Activated T-cell treated with anti-CD3 and anti-CD28 coated beads, Interleukin-2, amount 50 U/mL, for 1 hour (primary cell): Measurements from ENCODE around the gene GRAMD1B.
A peak's percentile ranks its signal among the peaks of the same experiment; 100 is the strongest.
"Not testable (repeated sequence)": the region's sequence is repeated elsewhere in the genome, so short reads cannot be mapped to it uniquely, and the experiment has no call there.

Experiments used
- DNase-seq: peaks from one replicate; pipeline ENCODE4 v3.0.0-alpha.2; 2020

Gene GRAMD1B

DNA sequence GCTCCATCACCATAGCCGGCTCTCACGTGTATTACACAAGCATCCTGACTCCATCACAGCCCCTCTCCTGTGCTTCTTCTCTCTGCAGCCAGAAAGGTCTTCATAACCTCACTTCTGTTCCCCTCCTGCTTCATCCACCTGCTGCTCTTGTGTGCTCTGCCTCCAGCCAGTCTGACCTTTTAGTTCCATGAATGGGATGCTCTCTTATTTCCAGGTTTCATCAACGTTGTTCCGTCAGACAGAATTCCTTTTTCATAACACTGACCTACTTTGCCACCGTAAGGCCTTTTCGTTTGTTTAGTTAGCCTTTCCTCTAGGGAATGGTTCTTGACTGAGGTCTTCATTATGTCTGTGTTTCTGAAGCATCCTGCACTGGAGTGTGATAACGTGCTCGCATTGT is 18.8 kb downstream of the GRAMD1B start:
- DNase-seq = no peak

GRCh38 chr11:123449436-123449835 is 19.4 kb downstream of the GRAMD1B start:
- DNase-seq = no peak

GRCh38 chr11:123450623-123451022 is 20.6 kb downstream of the GRAMD1B start:
- DNase-seq = no peak

GRCh38 chr11:123451183-123451781 is 21.2 kb downstream of the GRAMD1B start:
- DNase-seq = no peak

GRCh38 chr11:123452794-123453193 is 22.7 kb downstream of the GRAMD1B start:
- no peak for DNase-seq

DNA sequence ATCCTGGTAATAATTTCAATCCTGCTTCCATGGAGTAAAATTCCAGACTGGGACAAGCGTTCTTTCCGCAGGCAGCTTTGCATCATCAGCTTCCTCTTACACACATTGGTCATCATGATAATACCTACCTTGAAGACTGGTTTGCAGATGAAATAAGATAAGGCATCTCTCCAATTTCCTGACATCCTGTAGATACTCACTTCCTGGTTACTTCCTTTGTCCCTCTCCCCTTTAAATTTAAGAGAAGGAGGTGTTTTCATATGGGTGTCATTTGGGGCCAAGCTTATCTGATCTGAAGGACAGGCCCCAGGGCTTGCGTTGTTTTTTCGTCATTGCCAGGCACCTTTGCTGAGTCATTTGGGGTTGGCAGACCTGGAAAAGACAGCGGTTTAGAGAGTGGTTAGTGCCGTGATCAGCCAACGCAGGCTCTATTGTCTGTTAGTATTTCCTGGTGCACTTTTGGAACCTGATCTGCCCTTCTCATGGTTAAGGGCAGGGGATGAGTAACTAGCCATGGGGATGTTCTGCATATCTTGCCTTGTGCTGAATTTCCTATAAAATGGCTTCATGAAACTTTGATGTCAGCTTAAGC is 24.1 kb downstream of the GRAMD1B start:
- peak; percentile 53 for DNase-seq

DNA sequence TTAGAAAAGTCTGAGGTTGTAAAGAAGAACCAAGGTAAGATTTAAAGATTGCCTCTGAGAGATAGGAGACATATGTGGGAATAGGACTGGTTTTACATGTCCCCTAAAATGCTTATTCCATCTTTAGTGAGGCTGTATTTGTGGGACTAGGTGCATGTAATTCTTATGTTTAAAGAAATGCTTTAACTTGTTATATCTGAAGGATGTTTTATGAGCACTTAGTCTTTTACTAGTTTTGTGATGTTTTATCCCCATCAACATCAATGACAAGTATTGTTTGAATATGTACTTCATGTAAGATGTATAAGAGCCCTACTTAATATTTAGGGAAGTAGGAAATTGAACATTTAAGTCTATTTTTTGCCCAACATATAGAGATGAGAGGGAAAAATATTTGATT is 24.7 kb downstream of the GRAMD1B start:
- DNase-seq = no peak

- not testable (repeated sequence) for DNase-seq
Measured at GRCh38 chr11:123456448-123456847, 26.4 kb downstream of the GRAMD1B start.

- no peak for DNase-seq
Measured at GRCh38 chr11:123457187-123457770, 27.2 kb downstream of the GRAMD1B start.

GRCh38 chr11:123458501-123458900 is 28.4 kb downstream of the GRAMD1B start:
- DNase-seq = no peak

- DNase-seq = no peak
Measured at GRCh38 chr11:123460012-123460700, 30.1 kb downstream of the GRAMD1B start.

- no peak for DNase-seq
Measured at GRCh38 chr11:123461164-123461563, 31.1 kb downstream of the GRAMD1B start.

- DNase-seq = not testable (repeated sequence)
Measured at GRCh38 chr11:123465667-123466066, 35.6 kb downstream of the GRAMD1B start.

- not testable (repeated sequence) for DNase-seq
Measured at GRCh38 chr11:123466172-123466571, 36.1 kb downstream of the GRAMD1B start.

DNA sequence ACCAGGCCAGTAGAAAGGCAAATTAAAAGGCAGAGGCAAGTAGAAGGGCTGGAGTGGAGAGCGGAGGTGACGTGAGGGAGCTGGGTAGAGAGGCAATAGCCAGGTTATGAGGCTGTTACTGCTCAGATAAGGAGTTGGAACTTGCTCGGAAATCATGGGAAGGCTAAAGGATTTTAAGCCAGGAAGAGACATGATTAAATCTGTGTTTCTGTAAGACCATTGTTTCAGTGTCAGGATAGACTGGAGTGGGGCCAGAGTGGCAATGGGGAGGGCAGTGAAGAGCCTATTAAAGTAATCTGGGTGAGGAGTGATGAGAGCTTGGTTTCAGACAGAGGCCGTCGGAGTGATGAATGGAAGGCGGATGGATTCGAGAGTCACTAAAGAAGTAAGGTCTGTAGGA is 39.0 kb downstream of the GRAMD1B start:
- no peak for DNase-seq

DNA sequence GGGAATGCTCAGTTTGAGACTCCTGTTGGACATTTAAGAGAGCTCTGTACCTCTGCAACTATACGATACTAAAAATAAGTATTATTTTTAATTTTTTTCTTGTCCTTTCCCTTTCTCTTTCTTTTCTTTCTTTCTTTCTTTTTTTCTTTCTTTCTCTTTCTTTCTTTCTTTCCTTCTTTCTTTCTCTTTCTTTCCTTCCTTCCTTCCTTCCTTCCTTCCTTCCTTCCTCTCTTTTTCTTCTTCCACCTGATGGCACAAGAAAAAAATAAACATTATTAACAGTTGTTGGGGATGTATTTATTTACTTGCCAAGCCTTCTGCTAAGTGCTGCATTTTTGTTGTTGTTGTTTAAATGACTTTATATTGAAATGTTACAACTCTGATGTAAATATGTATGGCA is 39.5 kb downstream of the GRAMD1B start:
- no peak for DNase-seq

DNA sequence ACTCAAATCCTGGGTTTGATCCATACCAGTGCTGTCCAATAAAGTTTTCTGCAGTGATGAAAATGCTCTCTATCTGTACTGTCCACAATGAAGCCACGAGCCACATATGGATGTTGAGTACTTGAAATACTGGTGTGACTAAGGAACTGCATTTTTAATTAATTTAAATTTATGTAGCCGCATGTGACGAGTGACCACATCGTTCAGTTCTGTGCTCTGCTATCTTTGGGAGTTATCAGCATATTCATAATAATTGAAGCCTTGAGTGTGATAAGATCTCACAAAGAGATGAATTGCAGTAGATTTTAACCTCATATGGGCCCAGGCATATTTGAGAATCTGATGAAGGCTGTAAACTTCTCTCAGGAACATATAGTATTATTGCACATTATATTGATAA is 40.8 kb downstream of the GRAMD1B start:
- DNase-seq = no peak

- no peak for DNase-seq
Measured at GRCh38 chr11:123472236-123472935, 42.3 kb downstream of the GRAMD1B start.

GRCh38 chr11:123473941-123474677 is 44.0 kb downstream of the GRAMD1B start:
- DNase-seq = no peak

DNA sequence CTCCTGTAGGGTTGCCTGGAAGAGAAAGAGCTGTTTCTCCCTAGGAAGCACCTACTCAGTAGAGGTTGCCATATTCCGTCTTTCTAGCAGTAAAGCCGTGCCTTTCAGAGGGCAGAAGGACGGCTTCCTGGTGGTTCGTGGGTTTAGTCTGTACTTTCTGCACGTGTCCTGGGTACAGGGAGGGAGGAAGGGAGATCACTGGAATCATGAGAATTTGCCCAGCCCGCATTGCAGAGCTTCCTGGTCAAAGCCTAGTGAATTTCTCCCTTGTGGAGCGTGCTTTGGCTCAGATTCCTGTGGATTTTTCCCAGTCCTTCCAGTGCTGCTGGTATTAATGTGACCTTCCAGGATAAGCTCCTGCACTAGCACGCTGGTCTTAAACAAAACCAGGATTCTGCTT is 44.9 kb downstream of the GRAMD1B start:
- DNase-seq = no peak

DNA sequence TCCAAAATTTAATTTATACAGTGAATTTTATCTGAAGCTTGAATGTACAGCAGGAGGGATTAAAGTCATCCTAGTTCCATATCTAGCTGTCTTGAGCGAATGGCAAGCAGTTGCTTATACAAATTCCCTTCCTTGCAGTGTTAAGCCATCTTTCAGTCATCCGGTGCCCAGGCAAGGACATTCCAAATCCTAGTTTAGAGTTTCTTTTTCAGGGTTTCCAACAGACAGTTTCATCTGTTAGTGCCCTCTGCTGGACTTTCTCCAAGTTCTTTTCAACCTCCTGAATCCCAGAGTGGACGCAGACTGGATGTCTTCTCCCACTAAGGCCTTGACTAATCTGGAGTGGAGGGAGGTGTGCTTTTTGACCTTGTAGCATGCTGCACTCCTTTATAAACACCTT is 45.4 kb downstream of the GRAMD1B start:
- no peak for DNase-seq

GRCh38 chr11:123477205-123477907 is 47.3 kb downstream of the GRAMD1B start:
- no peak for DNase-seq
